Loucy (cell line): ENCODE measurements around the gene LAMB4.

Source experiments
- CTCF ChIP-seq: fragments of 200-600 bp; sonication (generic); conservative IDR thresholded peaks from 2 replicates; pipeline ENCODE4 v1.5.1; 2014; ENCODE audit warnings: mild to moderate bottlenecking, antibody characterized with exemption, low read length
- EZH2phosphoT487 ChIP-seq: fragments of 200-600 bp; IDR thresholded peaks from 2 replicates; pipeline ENCODE4 v1.6.1; 2018; ENCODE audit warnings: antibody characterized with exemption, mild to moderate bottlenecking, moderate library complexity, borderline replicate concordance

GRCh38 chr7:108094933-108095710 is 35.0 kb downstream of the LAMB4 start:
- TF ChIP-seq CTCF = no peak
- no peak for TF ChIP-seq EZH2phosphoT487
